ENCODE measurements around the gene GMDS.

GMDS gene

DNA sequence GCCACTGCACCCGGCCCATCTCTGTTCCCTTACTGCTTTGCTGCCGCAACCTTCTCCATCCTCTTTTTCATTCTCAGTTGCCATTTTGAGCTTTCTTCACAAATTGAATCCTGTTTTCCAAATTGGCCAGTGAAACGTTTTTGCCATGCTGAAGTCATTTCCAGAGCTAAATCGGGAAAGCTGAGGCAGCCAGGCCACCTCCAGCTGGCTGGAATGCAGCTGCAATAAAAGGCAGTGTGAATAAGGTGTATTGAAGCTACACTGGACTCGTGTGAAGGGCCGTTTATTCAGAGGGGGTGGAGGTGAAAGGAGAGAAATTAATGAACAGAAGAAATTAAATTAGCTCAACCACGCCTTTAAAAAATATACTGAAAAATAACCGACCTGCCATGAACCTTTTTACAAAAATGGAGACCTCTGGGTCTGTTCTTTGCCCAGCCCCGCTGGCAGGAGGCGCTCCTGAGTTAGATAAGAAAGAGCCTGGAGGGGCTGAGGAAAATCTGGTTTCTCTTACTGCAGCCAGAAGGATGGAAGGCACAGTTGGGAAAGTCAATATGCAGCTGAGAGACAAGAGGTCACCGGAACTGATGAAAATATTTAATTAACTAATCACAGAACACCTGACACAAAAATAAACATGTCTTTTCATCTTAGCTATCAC lies 351.8 kb downstream of the GMDS start:
- Histone ChIP-seq H3K9me3 (ENCODE audit: insufficient read depth, low read length) (no peaks in the 10 kb centered on the region), H3K4me1 (ENCODE audit: low read length) (peaks cover 10% of the 10 kb centered on the region; the same call in 1 of the 2 replicates), H3K79me2 (ENCODE audit: low read length) (no peaks in the 10 kb centered on the region), H3K36me3 (replicated peaks; ENCODE audit: low read depth, low read length) (no peaks in the 10 kb centered on the region), H3K4me2 (ENCODE audit: low read length) (no peak overlapping the region), H3K4me3 (ENCODE audit: low read length) (no peak overlapping the region), H4K20me1 (ENCODE audit: insufficient read depth, low read length) (no peaks in the 10 kb centered on the region), H3K27ac (ENCODE audit: low read length) (no peak overlapping the region), H2AFZ (ENCODE audit: low read depth, low read length) (no peak overlapping the region), H3K9ac (ENCODE audit: low read length) (no peak overlapping the region), H3K27me3 (ENCODE audit: low read depth, low read length) (no peaks in the 10 kb centered on the region)
- TF ChIP-seq EZH2phosphoT487 (IDR thresholded peaks at IDR 0.05; ENCODE audit: low read depth), result no peak
- TF ChIP-seq CTCF (IDR thresholded peaks at IDR 0.05; ENCODE audit: low read depth, low read length), result peak; percentile 18; the same call in 1 of the 2 replicates

GRCh38 chr6:1892716-1893115 lies 352.7 kb downstream of the GMDS start:
- Histone ChIP-seq H3K4me1 (ENCODE audit: low read length) (peaks cover 10% of the 10 kb centered on the region; the same call in 1 of the 2 replicates), H4K20me1 (ENCODE audit: insufficient read depth, low read length) (no peaks in the 10 kb centered on the region), H3K27me3 (ENCODE audit: low read depth, low read length) (no peaks in the 10 kb centered on the region), H2AFZ (ENCODE audit: low read depth, low read length) (no peak overlapping the region), H3K4me3 (ENCODE audit: low read length) (no peak overlapping the region), H3K9me3 (ENCODE audit: insufficient read depth, low read length) (no peaks in the 10 kb centered on the region), H3K4me2 (ENCODE audit: low read length) (no peak overlapping the region), H3K27ac (ENCODE audit: low read length) (no peak overlapping the region), H3K79me2 (ENCODE audit: low read length) (no peaks in the 10 kb centered on the region), H3K9ac (ENCODE audit: low read length) (no peak overlapping the region), H3K36me3 (replicated peaks; ENCODE audit: low read depth, low read length) (no peaks in the 10 kb centered on the region)
- TF ChIP-seq CTCF (IDR thresholded peaks at IDR 0.05; ENCODE audit: low read depth, low read length) (no peak), EZH2phosphoT487 (IDR thresholded peaks at IDR 0.05; ENCODE audit: low read depth) (no peak)

DNA sequence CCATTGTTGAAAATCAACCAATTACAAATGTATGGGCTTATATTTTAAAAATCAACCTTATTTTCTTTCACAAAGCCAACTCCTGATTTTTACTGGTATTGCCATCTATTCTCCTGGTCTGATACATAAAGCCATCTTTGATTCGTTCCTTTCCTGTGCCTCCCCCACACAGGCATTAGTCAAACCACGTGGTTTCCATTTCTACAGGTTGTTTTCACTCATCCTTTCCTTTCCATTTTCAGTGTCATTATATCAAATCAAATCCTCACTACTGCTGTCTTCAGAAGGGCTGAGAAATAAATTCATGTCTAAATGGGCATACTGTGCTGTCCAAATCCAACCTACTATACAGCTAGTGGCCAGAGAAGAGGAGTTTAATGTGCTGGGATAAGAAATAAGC lies 354.4 kb downstream of the GMDS start:
- no peak overlapping the region for H3K9ac ChIP-seq (ENCODE audit: low read length)
- H4K20me1 ChIP-seq (ENCODE audit: insufficient read depth, low read length), result no peaks in the 10 kb centered on the region
- H3K36me3 ChIP-seq (replicated peaks; ENCODE audit: low read depth, low read length), result no peaks in the 10 kb centered on the region
- H3K4me2 ChIP-seq (ENCODE audit: low read length), result no peak overlapping the region
- no peak overlapping the region for H2AFZ ChIP-seq (ENCODE audit: low read depth, low read length)
- H3K79me2 ChIP-seq (ENCODE audit: low read length), result no peaks in the 10 kb centered on the region
- H3K27me3 ChIP-seq (ENCODE audit: low read depth, low read length), result no peaks in the 10 kb centered on the region
- H3K4me3 ChIP-seq (ENCODE audit: low read length), result no peak overlapping the region
- H3K4me1 ChIP-seq (ENCODE audit: low read length), result peaks cover 10% of the 10 kb centered on the region; the same call in 1 of the 2 replicates
- no peak for TF ChIP-seq EZH2phosphoT487 (IDR thresholded peaks at IDR 0.05; ENCODE audit: low read depth)
- TF ChIP-seq CTCF (IDR thresholded peaks at IDR 0.05; ENCODE audit: low read depth, low read length), result no peak
- H3K9me3 ChIP-seq (ENCODE audit: insufficient read depth, low read length), result no peaks in the 10 kb centered on the region
- H3K27ac ChIP-seq (ENCODE audit: low read length), result no peak overlapping the region

DNA sequence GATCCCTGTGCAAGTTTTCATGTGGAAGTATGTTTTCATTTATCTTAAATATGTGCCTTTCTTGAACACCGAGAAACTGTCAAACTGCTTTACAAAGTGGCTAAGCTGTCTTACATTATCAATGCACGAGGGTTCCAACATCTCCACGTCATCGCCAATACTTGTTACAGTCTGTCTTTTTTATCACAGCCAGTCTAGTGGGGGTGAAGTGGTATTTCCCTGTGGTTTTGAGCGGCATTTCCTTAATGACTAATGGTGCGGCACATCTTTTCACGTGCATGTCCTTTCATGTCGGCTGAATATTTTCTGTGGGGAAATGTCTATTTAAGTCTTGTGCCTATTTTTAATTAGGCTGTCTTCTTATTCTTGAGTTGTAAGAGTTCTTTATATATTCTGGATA lies 355.3 kb downstream of the GMDS start:
- Histone ChIP-seq H3K36me3 (replicated peaks; ENCODE audit: low read depth, low read length) (no peaks in the 10 kb centered on the region), H3K27me3 (ENCODE audit: low read depth, low read length) (no peaks in the 10 kb centered on the region), H3K4me2 (ENCODE audit: low read length) (no peak overlapping the region), H3K27ac (ENCODE audit: low read length) (no peak overlapping the region), H2AFZ (ENCODE audit: low read depth, low read length) (no peak overlapping the region), H3K9ac (ENCODE audit: low read length) (no peak overlapping the region), H3K9me3 (ENCODE audit: insufficient read depth, low read length) (no peaks in the 10 kb centered on the region), H3K79me2 (ENCODE audit: low read length) (no peaks in the 10 kb centered on the region), H3K4me1 (ENCODE audit: low read length) (peaks cover 10% of the 10 kb centered on the region; the same call in 1 of the 2 replicates), H4K20me1 (ENCODE audit: insufficient read depth, low read length) (no peaks in the 10 kb centered on the region), H3K4me3 (ENCODE audit: low read length) (no peak overlapping the region)
- TF ChIP-seq CTCF (IDR thresholded peaks at IDR 0.05; ENCODE audit: low read depth, low read length) (no peak), EZH2phosphoT487 (IDR thresholded peaks at IDR 0.05; ENCODE audit: low read depth) (no peak)

Data from OCI-LY3 (cell line).